Panc1 (cell line): ENCODE data around the gene NFKB2.

Source experiments
- POLR2AphosphoS5 ChIP-seq: IDR thresholded peaks from 2 replicates; pipeline ENCODE4 v1.6.1; 2012; ENCODE audit warnings: mild to moderate bottlenecking, low read depth, low read length, moderate library complexity
- SIN3A ChIP-seq: IDR thresholded peaks from 2 replicates; pipeline ENCODE4 v1.6.1; 2012; ENCODE audit warnings: low read depth, mild to moderate bottlenecking, low read length, moderate library complexity, borderline replicate concordance; ENCODE audit not compliant: insufficient read depth
- TCF7L2 ChIP-seq: IDR thresholded peaks from 2 replicates; pipeline ENCODE4 v1.6.1; 2011; ENCODE audit warnings: mild to moderate bottlenecking, low read depth, low read length, inconsistent platforms
- TF ChIP-seq, protein P1 (sequence below): fragments of 450-650 bp; IDR thresholded peaks from 2 replicates; pipeline ENCODE4 v1.5.1; 2017; ENCODE audit warnings: mild to moderate bottlenecking
- TF ChIP-seq, protein P2 (sequence below), 2 experiments: IDR thresholded peaks; 2 replicates each; pipeline ENCODE4 v1.6.1; 2011 to 2012; ENCODE audit warnings: low read depth in 2 of 2, control low read depth in 1 of 2, low read length in 1 of 2, mild to moderate bottlenecking in 1 of 2, moderate library complexity in 1 of 2; ENCODE audit not compliant: insufficient read depth in 1 of 2

DNA sequence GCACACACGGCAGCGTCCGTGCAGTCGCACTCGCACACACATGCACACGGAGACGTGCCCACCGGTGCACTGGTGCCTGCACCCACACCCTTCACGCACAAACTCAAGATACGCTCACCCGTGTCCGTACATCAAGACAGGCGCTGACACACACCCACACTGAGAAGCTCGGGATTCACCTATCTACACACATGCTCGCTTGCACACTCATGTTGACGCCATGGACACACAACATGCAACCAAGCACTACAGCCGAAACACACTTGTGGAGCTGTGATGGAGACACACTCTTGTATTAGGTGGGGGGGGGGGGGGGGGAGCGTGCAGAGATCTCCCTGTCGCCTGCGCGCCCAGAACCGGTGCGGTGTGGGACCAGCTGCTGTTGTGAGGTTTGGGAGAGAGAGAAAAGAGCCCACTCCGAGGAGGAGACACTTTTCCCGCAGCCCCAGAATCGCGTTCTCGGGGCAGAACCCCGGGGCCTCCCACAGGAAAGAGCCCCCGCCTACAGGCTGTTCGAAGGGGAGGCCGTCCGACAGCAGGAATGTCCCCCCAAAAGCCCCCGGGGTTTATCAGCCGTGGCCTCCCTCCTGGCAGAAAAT is 605 bp upstream of the NFKB2 start:
- TF ChIP-seq, protein P1, sequence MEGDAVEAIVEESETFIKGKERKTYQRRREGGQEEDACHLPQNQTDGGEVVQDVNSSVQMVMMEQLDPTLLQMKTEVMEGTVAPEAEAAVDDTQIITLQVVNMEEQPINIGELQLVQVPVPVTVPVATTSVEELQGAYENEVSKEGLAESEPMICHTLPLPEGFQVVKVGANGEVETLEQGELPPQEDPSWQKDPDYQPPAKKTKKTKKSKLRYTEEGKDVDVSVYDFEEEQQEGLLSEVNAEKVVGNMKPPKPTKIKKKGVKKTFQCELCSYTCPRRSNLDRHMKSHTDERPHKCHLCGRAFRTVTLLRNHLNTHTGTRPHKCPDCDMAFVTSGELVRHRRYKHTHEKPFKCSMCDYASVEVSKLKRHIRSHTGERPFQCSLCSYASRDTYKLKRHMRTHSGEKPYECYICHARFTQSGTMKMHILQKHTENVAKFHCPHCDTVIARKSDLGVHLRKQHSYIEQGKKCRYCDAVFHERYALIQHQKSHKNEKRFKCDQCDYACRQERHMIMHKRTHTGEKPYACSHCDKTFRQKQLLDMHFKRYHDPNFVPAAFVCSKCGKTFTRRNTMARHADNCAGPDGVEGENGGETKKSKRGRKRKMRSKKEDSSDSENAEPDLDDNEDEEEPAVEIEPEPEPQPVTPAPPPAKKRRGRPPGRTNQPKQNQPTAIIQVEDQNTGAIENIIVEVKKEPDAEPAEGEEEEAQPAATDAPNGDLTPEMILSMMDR = no peak
- TF ChIP-seq, protein P2, sequence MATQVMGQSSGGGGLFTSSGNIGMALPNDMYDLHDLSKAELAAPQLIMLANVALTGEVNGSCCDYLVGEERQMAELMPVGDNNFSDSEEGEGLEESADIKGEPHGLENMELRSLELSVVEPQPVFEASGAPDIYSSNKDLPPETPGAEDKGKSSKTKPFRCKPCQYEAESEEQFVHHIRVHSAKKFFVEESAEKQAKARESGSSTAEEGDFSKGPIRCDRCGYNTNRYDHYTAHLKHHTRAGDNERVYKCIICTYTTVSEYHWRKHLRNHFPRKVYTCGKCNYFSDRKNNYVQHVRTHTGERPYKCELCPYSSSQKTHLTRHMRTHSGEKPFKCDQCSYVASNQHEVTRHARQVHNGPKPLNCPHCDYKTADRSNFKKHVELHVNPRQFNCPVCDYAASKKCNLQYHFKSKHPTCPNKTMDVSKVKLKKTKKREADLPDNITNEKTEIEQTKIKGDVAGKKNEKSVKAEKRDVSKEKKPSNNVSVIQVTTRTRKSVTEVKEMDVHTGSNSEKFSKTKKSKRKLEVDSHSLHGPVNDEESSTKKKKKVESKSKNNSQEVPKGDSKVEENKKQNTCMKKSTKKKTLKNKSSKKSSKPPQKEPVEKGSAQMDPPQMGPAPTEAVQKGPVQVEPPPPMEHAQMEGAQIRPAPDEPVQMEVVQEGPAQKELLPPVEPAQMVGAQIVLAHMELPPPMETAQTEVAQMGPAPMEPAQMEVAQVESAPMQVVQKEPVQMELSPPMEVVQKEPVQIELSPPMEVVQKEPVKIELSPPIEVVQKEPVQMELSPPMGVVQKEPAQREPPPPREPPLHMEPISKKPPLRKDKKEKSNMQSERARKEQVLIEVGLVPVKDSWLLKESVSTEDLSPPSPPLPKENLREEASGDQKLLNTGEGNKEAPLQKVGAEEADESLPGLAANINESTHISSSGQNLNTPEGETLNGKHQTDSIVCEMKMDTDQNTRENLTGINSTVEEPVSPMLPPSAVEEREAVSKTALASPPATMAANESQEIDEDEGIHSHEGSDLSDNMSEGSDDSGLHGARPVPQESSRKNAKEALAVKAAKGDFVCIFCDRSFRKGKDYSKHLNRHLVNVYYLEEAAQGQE (IDR thresholded peaks at IDR 0.05; ENCODE audit: insufficient read depth in 1 of 2, low read depth in 2 of 2, low read length in 1 of 2) = no peak
- TF ChIP-seq SIN3A (no peak), POLR2AphosphoS5 (no peak; the same call in 1 of the 2 replicates), TCF7L2 (no peak)
